Mesendoderm (in vitro differentiated cells): ENCODE data around the gene ABCA2.

ENCODE experiments used
- DNase-seq: peaks from one replicate; pipeline ENCODE4 v3.0.0; 2013
- H2AK5ac ChIP-seq: 2 replicates; pipeline ENCODE4 v1.6.1; 2013; ENCODE audit warnings: low read length, inconsistent platforms
- H2BK120ac ChIP-seq: 2 replicates; pipeline ENCODE4 v1.6.1; 2013; ENCODE audit warnings: low read depth, mild to moderate bottlenecking, low read length, moderate library complexity, mixed read lengths
- H2BK15ac ChIP-seq: replicated peaks from 2 replicates; pipeline ENCODE4 v1.6.1; 2013; ENCODE audit warnings: low read depth, mild to moderate bottlenecking, moderate library complexity
- H2BK5ac ChIP-seq: 2 replicates; pipeline ENCODE4 v1.6.1; 2013; ENCODE audit warnings: low read length, inconsistent platforms
- H3K18ac ChIP-seq: 2 replicates; pipeline ENCODE4 v1.6.1; 2013; ENCODE audit warnings: mild to moderate bottlenecking, low read length, mixed read lengths
- H3K23ac ChIP-seq: one replicate; pipeline ENCODE4 v1.6.1; 2013; ENCODE audit warnings: low read length
- H3K27ac ChIP-seq: 2 replicates; pipeline ENCODE4 v1.5.1; 2013; ENCODE audit warnings: low read depth, mild to moderate bottlenecking, inconsistent platforms, low read length, moderate library complexity
- H3K27me3 ChIP-seq: 2 replicates; pipeline ENCODE4 v1.6.1; 2013; ENCODE audit warnings: low read length, control low read depth, mild to moderate bottlenecking, inconsistent platforms; ENCODE audit not compliant: insufficient read depth, poor library complexity
- H3K36me3 ChIP-seq: 2 replicates; pipeline ENCODE4 v1.6.1; 2013; ENCODE audit warnings: low read length, inconsistent platforms; ENCODE audit not compliant: control insufficient read depth, insufficient read depth
- H3K4ac ChIP-seq: one replicate; pipeline ENCODE4 v1.6.1; 2013; ENCODE audit warnings: low read depth, mild to moderate bottlenecking, low read length, moderate library complexity
- H3K4me1 ChIP-seq: 2 replicates; pipeline ENCODE4 v1.6.1; 2013; ENCODE audit warnings: low read depth, low read length, inconsistent platforms; ENCODE audit not compliant: control insufficient read depth
- H3K4me2 ChIP-seq: 2 replicates; pipeline ENCODE4 v1.6.1; 2013; ENCODE audit warnings: low read length
- H3K4me3 ChIP-seq: 2 replicates; pipeline ENCODE4 v1.5.1; 2013; ENCODE audit warnings: mild to moderate bottlenecking, low read length
- H3K56ac ChIP-seq: one replicate; pipeline ENCODE4 v1.6.1; 2013; ENCODE audit warnings: low read length
- H3K79me1 ChIP-seq: 2 replicates; pipeline ENCODE4 v1.6.1; 2013; ENCODE audit warnings: low read length, inconsistent platforms
- H3K79me2 ChIP-seq: 2 replicates; pipeline ENCODE4 v1.6.1; 2013; ENCODE audit warnings: mild to moderate bottlenecking, low read length; ENCODE audit not compliant: control insufficient read depth, insufficient read depth
- H3K9ac ChIP-seq: 2 replicates; pipeline ENCODE4 v1.6.1; 2013; ENCODE audit warnings: low read length, inconsistent platforms
- H4K5ac ChIP-seq: one replicate; pipeline ENCODE4 v1.6.1; 2013; ENCODE audit warnings: low read length
- H4K8ac ChIP-seq: one replicate; pipeline ENCODE4 v1.6.1; 2013; ENCODE audit warnings: low read depth, mild to moderate bottlenecking, control low read depth, low read length, moderate library complexity
- WGBS: extraction: QIAGEN DNeasy Blood & Tissue Kit; methylation state at CpG from one replicate; pipeline ENCODE4 v1.1.7; 2013; ENCODE audit warnings: low lambda C conversion rate, missing lambda C conversion rate; ENCODE audit not compliant: insufficient coverage; ENCODE audit errors: extremely low coverage; 5-methylcytosine and 5-hydroxymethylcytosine counted together

The ABCA2 gene

GRCh38 chr9:136977649-136978072 lies 50.4 kb downstream of the ABCA2 start:
- Histone ChIP-seq H3K4me1 (no peaks in the 10 kb centered on the region), H4K8ac (no peak overlapping the region), H3K36me3 (no peaks in the 10 kb centered on the region), H3K4me2 (peak overlapping the region; percentile 84), H3K27me3 (no peaks in the 10 kb centered on the region), H3K23ac (no peak overlapping the region), H3K4ac (no peak overlapping the region), H2BK15ac (no peak overlapping the region), H3K79me2 (no peaks in the 10 kb centered on the region), H2AK5ac (no peak overlapping the region), H2BK5ac (no peak overlapping the region), H3K9ac (peak overlapping the region; percentile 57), H3K56ac (peak overlapping the region; percentile 84), H3K79me1 (no peaks in the 10 kb centered on the region), H3K27ac (no peak overlapping the region), H3K18ac (no peak overlapping the region), H3K4me3 (no peak overlapping the region), H2BK120ac (no peak overlapping the region), H4K5ac (no peak overlapping the region)
- no peak for DNase-seq
- WGBS = no CpG with 5 or more reads among the region's 33 CpGs

GRCh38 chr9:136977223-136977622 lies 50.8 kb downstream of the ABCA2 start, which contains the start of gene PTGDS:
PTGDS (plus strand) TSS chr9:136977504; CDS start chr9:136977579, 75 bp downstream.
- Histone ChIP-seq H4K5ac (no peak within 1 kb of the TSS), H3K4me3 (no peak within 1 kb of the TSS), H3K79me2 (no peaks in the 10 kb centered on the region), H3K4me1 (no peaks in the 10 kb centered on the region), H3K4ac (no peak within 1 kb of the TSS), H3K9ac (peak within 1 kb of the TSS; percentile 57), H2AK5ac (no peak within 1 kb of the TSS), H3K23ac (no peak within 1 kb of the TSS), H2BK15ac (no peak within 1 kb of the TSS), H3K79me1 (no peaks in the 10 kb centered on the region), H3K18ac (no peak within 1 kb of the TSS), H2BK120ac (no peak within 1 kb of the TSS), H3K27ac (no peak within 1 kb of the TSS), H2BK5ac (no peak within 1 kb of the TSS), H3K27me3 (no peaks in the 10 kb centered on the region), H3K36me3 (no peaks in the 10 kb centered on the region), H3K4me2 (peak within 1 kb of the TSS; percentile 84), H4K8ac (no peak within 1 kb of the TSS), H3K56ac (peak within 1 kb of the TSS; percentile 84)
- no CpG with 5 or more reads among the region's 10 CpGs for WGBS
- DNase-seq = no peak

GRCh38 chr9:136975644-136976043 lies 52.4 kb downstream of the ABCA2 start:
- Histone ChIP-seq H4K8ac (no peak overlapping the region), H3K36me3 (no peaks in the 10 kb centered on the region), H3K23ac (no peak overlapping the region), H3K4ac (no peak overlapping the region), H3K4me2 (no peak overlapping the region), H3K9ac (no peak overlapping the region), H3K18ac (no peak overlapping the region), H2BK120ac (no peak overlapping the region), H3K56ac (no peak overlapping the region), H3K27ac (no peak overlapping the region), H2AK5ac (no peak overlapping the region), H3K79me2 (no peaks in the 10 kb centered on the region), H2BK5ac (no peak overlapping the region), H3K79me1 (no peaks in the 10 kb centered on the region), H3K4me3 (no peak overlapping the region), H3K27me3 (no peaks in the 10 kb centered on the region), H4K5ac (no peak overlapping the region), H3K4me1 (no peaks in the 10 kb centered on the region), H2BK15ac (no peak overlapping the region)
- no CpG with 5 or more reads among the region's 14 CpGs for WGBS
- DNase-seq = peak; percentile 54

GRCh38 chr9:136974817-136975535 lies 53.1 kb downstream of the ABCA2 start:
- no peaks in the 10 kb centered on the region for H3K4me1 ChIP-seq
- no peaks in the 10 kb centered on the region for H3K27me3 ChIP-seq
- no peak overlapping the region for H2AK5ac ChIP-seq
- no peak overlapping the region for H3K27ac ChIP-seq
- no peak overlapping the region for H3K23ac ChIP-seq
- no peak overlapping the region for H3K18ac ChIP-seq
- H3K9ac ChIP-seq = no peak overlapping the region
- H3K56ac ChIP-seq = no peak overlapping the region
- no peak overlapping the region for H2BK5ac ChIP-seq
- no peak overlapping the region for H2BK15ac ChIP-seq
- no peaks in the 10 kb centered on the region for H3K79me1 ChIP-seq
- H3K36me3 ChIP-seq = no peaks in the 10 kb centered on the region
- no peak overlapping the region for H2BK120ac ChIP-seq
- H4K5ac ChIP-seq = no peak overlapping the region
- no peak for DNase-seq
- no peak overlapping the region for H3K4ac ChIP-seq
- no CpG with 5 or more reads among the region's 15 CpGs for WGBS
- no peaks in the 10 kb centered on the region for H3K79me2 ChIP-seq
- no peak overlapping the region for H3K4me3 ChIP-seq
- no peak overlapping the region for H3K4me2 ChIP-seq
- no peak overlapping the region for H4K8ac ChIP-seq

- no peaks in the 10 kb centered on the region for H3K36me3 ChIP-seq
- no peak overlapping the region for H4K8ac ChIP-seq
- H2BK15ac ChIP-seq = no peak overlapping the region
- H3K4me1 ChIP-seq = no peaks in the 10 kb centered on the region
- no CpG with 5 or more reads among the region's 29 CpGs for WGBS
- no peak overlapping the region for H3K4me2 ChIP-seq
- no peak overlapping the region for H2BK120ac ChIP-seq
- no peak overlapping the region for H3K4me3 ChIP-seq
- no peak overlapping the region for H3K56ac ChIP-seq
- no peak overlapping the region for H4K5ac ChIP-seq
- no peaks in the 10 kb centered on the region for H3K79me2 ChIP-seq
- no peak overlapping the region for H3K18ac ChIP-seq
- H3K9ac ChIP-seq = no peak overlapping the region
- no peak overlapping the region for H2BK5ac ChIP-seq
- no peaks in the 10 kb centered on the region for H3K27me3 ChIP-seq
- DNase-seq = no peak
- no peak overlapping the region for H2AK5ac ChIP-seq
- H3K27ac ChIP-seq = no peak overlapping the region
- H3K23ac ChIP-seq = no peak overlapping the region
- H3K79me1 ChIP-seq = no peaks in the 10 kb centered on the region
- H3K4ac ChIP-seq = no peak overlapping the region
Observed at GRCh38 chr9:136973618-136974617, 54.1 kb downstream of the ABCA2 start.
